Muscle layer of duodenum (tissue), 2 donors: ENCODE measurements around the gene TMC1.

Source experiments
- H3K27ac ChIP-seq: one replicate; pipeline ENCODE4 v1.7.0; 2013; ENCODE audit warnings: mild to moderate bottlenecking, low read length
- H3K27me3 ChIP-seq: one replicate; pipeline ENCODE4 v1.7.0; 2013; ENCODE audit warnings: low read depth, mild to moderate bottlenecking, control low read depth, low read length
- H3K36me3 ChIP-seq, 2 donors: one replicate each; pipeline ENCODE4 v1.7.0; 2013; ENCODE audit warnings: low read length in 2 of 2, control low read depth in 1 of 2, mild to moderate bottlenecking in 1 of 2; ENCODE audit not compliant: insufficient read depth in 2 of 2, control insufficient read depth in 1 of 2
- H3K4me1 ChIP-seq, 2 donors: one replicate each; pipeline ENCODE4 v1.7.0; 2013; ENCODE audit warnings: low read length in 2 of 2, mild to moderate bottlenecking in 2 of 2, control low read depth in 1 of 2, moderate library complexity in 1 of 2; ENCODE audit not compliant: insufficient read depth in 2 of 2, control insufficient read depth in 1 of 2
- H3K4me3 ChIP-seq, 2 donors: one replicate each; pipeline ENCODE4 v1.7.0; 2013; ENCODE audit warnings: low read length in 2 of 2, low read depth in 1 of 2, mild to moderate bottlenecking in 1 of 2
- H3K9me3 ChIP-seq, 2 donors: one replicate each; pipeline ENCODE4 v1.7.0; 2013; ENCODE audit warnings: low read length in 2 of 2, control low read depth in 1 of 2, mild to moderate bottlenecking in 1 of 2; ENCODE audit not compliant: control insufficient read depth in 1 of 2
- donor health status: healthy.

TMC1 gene

DNA sequence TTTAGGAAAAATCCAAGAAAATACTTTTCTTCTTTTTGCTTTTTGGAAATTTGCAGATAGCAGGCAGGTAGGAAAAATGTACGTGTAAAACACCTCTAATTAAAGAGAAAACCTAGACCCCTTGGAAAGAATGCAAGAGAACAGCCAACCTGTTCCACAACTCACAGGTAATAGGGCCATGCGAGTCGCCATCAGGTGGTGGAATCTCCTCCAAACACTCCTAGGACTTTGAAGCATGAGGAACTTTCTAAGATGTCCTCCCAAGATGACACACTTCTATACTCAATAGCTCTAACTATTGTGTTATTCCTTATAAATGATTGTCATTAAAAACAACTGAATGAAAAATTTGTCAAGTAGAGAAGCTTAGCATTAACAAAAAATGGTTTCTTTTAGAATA, 174.0 kb downstream of the TMC1 start:
- Histone ChIP-seq H3K9me3 (no peaks in the 10 kb centered on the region), H3K4me1 (no peaks in the 10 kb centered on the region), H3K4me3 (no peak overlapping the region), H3K36me3 (no peaks in the 10 kb centered on the region), H3K27ac (no peak overlapping the region), H3K27me3 (no peaks in the 10 kb centered on the region)

DNA sequence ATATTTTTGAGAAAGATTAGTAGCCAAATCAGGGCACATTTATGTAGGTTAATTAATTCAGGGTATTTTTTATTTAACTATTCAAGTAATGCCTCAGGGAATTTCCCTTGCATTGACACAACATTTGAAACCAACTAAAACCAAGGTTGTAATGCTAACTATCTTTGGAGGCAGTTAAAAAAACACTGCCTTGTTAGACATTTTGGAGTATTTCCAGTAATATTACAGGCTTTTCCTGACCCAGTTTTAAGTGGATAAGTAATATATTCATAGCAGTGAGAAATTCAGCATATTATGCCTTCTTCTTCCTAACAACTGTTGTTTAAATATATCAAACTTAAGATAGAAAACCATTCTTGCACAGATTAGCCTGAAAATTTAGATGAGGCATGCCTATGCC, 175.1 kb downstream of the TMC1 start:
- Histone ChIP-seq H3K4me3 (no peak overlapping the region), H3K36me3 (no peaks in the 10 kb centered on the region), H3K9me3 (no peaks in the 10 kb centered on the region), H3K27me3 (no peaks in the 10 kb centered on the region), H3K4me1 (no peaks in the 10 kb centered on the region), H3K27ac (no peak overlapping the region)

DNA sequence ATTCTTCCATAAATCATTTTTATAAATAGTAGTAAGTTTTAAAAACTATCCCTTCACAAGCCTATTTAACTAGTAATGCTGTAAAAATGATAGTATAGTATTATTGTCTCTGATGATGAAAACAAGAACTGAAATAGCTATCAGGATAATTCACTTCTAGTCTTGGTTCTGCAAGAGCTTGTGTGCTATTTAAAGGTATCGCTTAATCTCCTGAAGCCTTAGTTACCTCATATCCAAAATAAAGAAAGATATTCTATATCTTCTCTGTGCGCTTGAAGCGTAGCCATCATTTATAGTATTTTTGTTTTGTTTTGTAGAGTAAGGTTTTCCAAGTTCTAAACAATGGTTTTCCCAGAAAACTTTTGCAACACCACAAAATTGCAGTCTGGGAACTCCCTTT, 180.1 kb downstream of the TMC1 start:
- no peak overlapping the region for H3K4me3 ChIP-seq
- H3K27me3 ChIP-seq, result no peaks in the 10 kb centered on the region
- H3K4me1 ChIP-seq, result no peaks in the 10 kb centered on the region
- H3K27ac ChIP-seq, result no peak overlapping the region
- no peaks in the 10 kb centered on the region for H3K36me3 ChIP-seq
- H3K9me3 ChIP-seq, result no peaks in the 10 kb centered on the region

DNA sequence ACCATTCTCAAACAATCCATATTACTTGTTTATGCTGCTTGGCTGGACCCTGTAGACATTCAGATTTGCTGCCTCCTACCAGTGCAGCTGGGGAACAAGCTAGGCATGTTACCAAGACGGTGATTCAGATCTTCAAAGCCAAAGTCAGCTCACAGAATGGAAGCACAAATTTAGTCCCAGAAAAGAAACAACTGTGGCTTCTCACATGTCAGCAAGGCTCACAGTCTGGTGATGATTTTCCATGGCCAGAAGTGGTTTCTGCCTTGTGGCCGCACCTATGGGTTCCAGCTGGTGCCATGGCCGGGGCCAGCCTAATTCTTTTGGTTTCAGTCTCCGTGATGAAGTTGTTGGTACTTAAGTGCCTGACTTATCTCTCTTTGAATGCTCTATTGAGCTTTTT, 182.2 kb downstream of the TMC1 start:
- no peaks in the 10 kb centered on the region for H3K27me3 ChIP-seq
- no peaks in the 10 kb centered on the region for H3K9me3 ChIP-seq
- no peaks in the 10 kb centered on the region for H3K36me3 ChIP-seq
- no peak overlapping the region for H3K4me3 ChIP-seq
- H3K27ac ChIP-seq, result no peak overlapping the region
- H3K4me1 ChIP-seq, result no peaks in the 10 kb centered on the region

DNA sequence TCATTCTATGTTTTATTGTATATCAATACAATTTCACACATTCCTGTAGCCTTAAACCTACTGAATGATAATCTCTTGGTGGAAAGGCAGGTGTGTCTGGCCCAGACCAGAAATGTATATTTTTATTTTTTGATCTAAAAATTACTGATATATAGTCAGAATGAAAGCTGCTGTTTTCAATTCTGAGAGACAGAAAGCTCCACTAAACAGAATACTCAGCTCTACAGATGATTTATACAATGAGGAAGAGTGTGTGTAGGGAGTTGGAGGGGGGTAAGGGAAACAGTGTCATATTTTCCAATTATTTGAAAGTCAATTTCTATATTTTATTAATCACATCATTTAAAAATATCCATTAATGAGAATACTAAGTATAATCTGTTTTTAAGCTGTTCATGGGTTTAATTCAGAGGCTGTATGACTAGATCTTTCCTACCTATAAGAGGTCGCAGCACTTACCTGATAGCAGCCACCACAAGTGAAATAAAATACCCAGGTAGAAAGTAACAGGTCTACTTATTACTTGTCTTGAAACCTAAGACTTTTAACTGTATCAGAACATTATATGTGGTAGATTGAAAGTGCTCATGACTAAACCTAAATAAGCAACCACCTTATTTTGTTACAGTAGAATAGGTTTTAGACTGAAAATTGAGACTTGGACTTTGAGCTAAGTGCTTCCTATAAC, 183.4 kb downstream of the TMC1 start:
- H3K4me1 ChIP-seq, result no peaks in the 10 kb centered on the region
- H3K27ac ChIP-seq, result no peak overlapping the region
- no peaks in the 10 kb centered on the region for H3K27me3 ChIP-seq
- no peak overlapping the region for H3K4me3 ChIP-seq
- no peaks in the 10 kb centered on the region for H3K36me3 ChIP-seq
- no peaks in the 10 kb centered on the region for H3K9me3 ChIP-seq

DNA sequence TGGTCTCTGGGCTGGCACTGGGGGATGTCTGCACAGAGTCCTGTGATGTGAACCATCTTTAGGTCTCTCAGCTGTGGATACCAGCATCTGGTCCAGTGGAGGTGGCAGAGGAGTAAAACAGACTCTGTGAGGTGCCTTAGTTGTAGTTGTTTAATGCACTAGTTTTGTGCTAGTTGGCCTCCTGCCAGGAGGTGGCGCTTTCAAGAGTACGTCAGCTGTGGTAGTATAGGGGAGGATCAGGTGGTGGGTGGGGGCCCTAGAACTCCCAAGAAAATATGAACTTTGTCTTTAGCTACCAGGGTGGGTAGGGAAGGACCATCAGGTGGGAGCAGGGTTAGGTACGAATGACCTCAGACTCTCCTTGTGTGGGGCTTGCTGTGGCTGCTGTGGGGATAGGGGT, 197.1 kb downstream of the TMC1 start:
- Histone ChIP-seq H3K36me3 (no peaks in the 10 kb centered on the region), H3K27ac (no peak overlapping the region), H3K4me3 (no peak overlapping the region), H3K27me3 (no peaks in the 10 kb centered on the region), H3K4me1 (no peaks in the 10 kb centered on the region), H3K9me3 (no peaks in the 10 kb centered on the region)

DNA sequence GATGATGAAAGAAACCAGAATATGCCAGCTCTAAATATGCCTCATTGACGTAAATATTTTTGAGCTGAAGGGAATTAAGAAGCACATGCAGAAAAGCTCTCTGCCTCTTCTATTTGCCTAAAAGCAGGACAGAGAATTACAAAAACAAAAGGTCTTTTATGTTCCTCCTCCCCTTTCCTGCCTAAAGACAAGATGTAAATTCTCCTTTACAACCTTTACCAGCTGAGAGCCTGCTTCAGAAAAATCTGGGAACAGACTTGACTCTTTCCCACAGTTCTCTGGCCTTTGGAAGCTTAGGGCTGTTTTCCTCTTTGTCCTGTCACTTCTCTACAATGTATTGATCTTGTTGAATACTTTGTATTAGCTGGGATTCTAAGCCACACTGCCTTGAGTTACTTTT, 199.7 kb downstream of the TMC1 start:
- Histone ChIP-seq H3K4me1 (no peaks in the 10 kb centered on the region), H3K4me3 (no peak overlapping the region), H3K27me3 (no peaks in the 10 kb centered on the region), H3K36me3 (no peaks in the 10 kb centered on the region), H3K27ac (no peak overlapping the region), H3K9me3 (no peaks in the 10 kb centered on the region)

DNA sequence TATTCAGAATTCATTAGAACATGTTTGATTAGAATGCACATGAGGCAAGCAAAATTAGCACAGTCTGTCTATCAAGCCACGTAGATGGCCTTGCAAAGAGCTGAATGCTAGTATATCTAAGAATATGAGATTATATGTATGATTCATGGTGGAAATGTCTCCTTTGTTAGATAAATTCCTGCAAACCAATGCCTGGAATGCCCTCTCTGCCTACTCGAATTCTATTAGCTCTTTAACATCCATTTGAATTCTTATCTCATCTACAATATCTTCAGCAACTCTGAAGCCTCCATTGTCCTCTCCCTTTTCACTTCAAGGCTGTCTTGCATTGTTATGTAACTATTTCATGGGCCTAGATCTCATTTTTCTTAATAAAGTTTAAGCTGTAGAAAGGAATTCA, 205.5 kb downstream of the TMC1 start:
- Histone ChIP-seq H3K4me1 (no peaks in the 10 kb centered on the region), H3K27ac (no peak overlapping the region), H3K4me3 (no peak overlapping the region), H3K36me3 (no peaks in the 10 kb centered on the region), H3K9me3 (no peaks in the 10 kb centered on the region), H3K27me3 (no peaks in the 10 kb centered on the region)

DNA sequence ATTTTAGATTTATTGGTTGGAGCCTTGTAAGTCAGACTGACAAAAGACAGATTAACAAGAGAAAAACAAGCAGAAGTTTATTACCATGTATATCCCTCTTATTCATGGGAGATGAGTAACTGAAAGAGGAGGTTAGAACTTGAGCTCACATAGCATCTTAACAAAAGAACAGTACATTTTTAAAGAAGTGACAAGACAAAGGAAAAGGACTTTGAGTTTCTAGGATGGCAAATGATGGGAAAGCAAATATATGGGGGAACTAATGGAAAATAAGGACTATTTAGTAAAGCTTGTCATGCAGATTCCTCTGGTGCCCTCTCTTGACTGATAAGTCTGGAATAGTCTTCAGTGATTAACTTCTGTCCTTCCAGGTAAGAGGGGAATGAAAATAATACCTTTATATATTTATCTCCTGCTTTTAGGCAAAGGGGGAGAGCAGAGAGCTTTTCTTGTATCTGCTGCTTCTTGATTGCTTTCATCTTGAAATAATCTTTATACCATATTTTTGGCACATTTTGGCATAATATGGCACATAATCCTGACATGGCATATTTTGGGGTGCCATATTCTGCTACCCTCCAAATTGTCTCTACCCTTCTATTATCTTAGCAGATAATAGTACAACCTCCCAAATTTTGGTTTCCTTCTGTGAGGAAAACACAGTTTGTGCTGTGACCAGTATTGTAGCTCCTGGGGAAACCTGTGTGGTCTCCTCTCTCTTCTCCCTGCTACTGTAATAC, 206.8 kb downstream of the TMC1 start:
- no peaks in the 10 kb centered on the region for H3K27me3 ChIP-seq
- no peaks in the 10 kb centered on the region for H3K4me1 ChIP-seq
- H3K9me3 ChIP-seq, result no peaks in the 10 kb centered on the region
- H3K27ac ChIP-seq, result no peak overlapping the region
- H3K4me3 ChIP-seq, result no peak overlapping the region
- H3K36me3 ChIP-seq, result no peaks in the 10 kb centered on the region

DNA sequence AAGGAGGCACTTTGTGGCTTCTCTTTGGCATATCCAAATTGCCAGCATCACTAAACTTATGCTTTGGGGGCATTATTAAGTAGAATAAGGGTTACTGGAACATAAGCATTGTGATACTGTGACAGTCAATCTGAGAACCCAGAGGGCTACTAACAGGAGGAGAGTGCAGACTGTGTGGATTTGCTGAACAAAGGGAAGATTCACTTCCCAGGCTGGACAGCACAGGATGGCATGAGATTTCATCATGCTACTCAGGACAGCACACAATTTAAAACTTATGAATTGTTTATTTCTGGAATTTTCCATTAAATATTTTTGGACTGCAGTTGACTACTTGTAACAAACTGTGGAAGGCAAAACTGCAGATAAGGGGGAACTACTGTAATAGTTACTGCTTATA, 212.5 kb downstream of the TMC1 start:
- H3K27me3 ChIP-seq, result no peaks in the 10 kb centered on the region
- no peak overlapping the region for H3K4me3 ChIP-seq
- H3K27ac ChIP-seq, result no peak overlapping the region
- H3K4me1 ChIP-seq, result no peaks in the 10 kb centered on the region
- H3K36me3 ChIP-seq, result no peaks in the 10 kb centered on the region
- no peaks in the 10 kb centered on the region for H3K9me3 ChIP-seq

DNA sequence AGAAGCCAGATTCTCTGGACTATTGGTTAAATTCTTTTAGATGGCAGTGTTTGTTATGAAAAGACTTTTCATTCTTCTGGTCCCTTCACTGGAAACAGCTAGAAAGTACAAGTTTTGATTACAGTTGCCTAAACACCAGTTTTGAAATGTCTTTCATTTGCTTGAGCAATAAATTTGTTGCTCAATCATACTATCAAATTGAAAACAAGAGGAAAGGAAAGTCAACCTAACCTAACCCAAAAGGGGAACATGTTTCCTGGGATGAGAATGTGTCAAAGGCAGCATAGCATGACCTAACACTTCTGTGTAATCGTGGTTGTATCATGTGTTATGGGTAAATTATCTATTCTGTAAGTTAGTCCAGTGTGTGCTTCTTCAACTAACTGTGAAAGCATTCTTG, 213.2 kb downstream of the TMC1 start:
- Histone ChIP-seq H3K27ac (no peak overlapping the region), H3K36me3 (no peaks in the 10 kb centered on the region), H3K4me3 (no peak overlapping the region), H3K9me3 (no peaks in the 10 kb centered on the region), H3K27me3 (no peaks in the 10 kb centered on the region), H3K4me1 (no peaks in the 10 kb centered on the region)

DNA sequence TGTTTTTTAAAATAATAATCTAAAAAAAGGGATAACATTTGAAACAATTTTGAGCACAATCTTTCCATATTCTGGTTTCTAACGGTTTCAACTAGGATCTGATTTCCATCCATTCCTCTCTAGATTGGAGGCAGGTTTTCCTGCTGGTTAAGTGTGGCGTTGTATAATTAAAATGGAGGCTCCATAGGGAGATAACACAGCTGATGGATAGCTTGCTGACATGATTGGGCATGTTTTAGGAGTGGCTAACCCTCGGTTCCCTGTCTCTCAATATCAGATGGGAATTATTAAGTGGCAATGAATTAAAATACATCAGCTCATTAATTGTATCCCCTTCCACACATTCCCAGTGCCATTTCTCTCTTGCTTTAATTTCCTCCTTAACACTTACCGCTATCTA, 222.4 kb downstream of the TMC1 start:
- H3K27ac ChIP-seq, result no peak overlapping the region
- H3K36me3 ChIP-seq, result no peaks in the 10 kb centered on the region
- no peaks in the 10 kb centered on the region for H3K9me3 ChIP-seq
- no peaks in the 10 kb centered on the region for H3K27me3 ChIP-seq
- H3K4me1 ChIP-seq, result no peaks in the 10 kb centered on the region
- no peak overlapping the region for H3K4me3 ChIP-seq
